ENCODE data around the gene PSMD2.

Gene PSMD2

GRCh38 chr3:184282941-184283340 is 16.1 kb upstream of the PSMD2 start:
- DNase-seq, result no peak

GRCh38 chr3:184283681-184284080 is 15.4 kb upstream of the PSMD2 start:
- no peak for DNase-seq

GRCh38 chr3:184284696-184285095 is 14.3 kb upstream of the PSMD2 start:
- DNase-seq, result peak; percentile 28

GRCh38 chr3:184289426-184289938 is 9.6 kb upstream of the PSMD2 start:
- peak; percentile 60 for DNase-seq

- DNase-seq, result no peak
Observed at GRCh38 chr3:184290331-184290730, 8.7 kb upstream of the PSMD2 start.

GRCh38 chr3:184291044-184291737 is 7.8 kb upstream of the PSMD2 start:
- DNase-seq, result no peak

GRCh38 chr3:184291738-184292445 is 7.1 kb upstream of the PSMD2 start:
- DNase-seq, result no peak

GRCh38 chr3:184295771-184296170 is 3.3 kb upstream of the PSMD2 start:
- no peak for DNase-seq

- no peak for DNase-seq
Observed at GRCh38 chr3:184296616-184297015, 2.4 kb upstream of the PSMD2 start.

- DNase-seq, result no peak
Observed at GRCh38 chr3:184299488-184300377, 692 bp downstream of the PSMD2 start.

GRCh38 chr3:184300378-184300720 is 1.3 kb downstream of the PSMD2 start:
- DNase-seq, result no peak

GRCh38 chr3:184305577-184305976 is 6.5 kb downstream of the PSMD2 start:
- DNase-seq, result no peak

- DNase-seq, result no peak
Observed at GRCh38 chr3:184306341-184306972, 7.4 kb downstream of the PSMD2 start.

- DNase-seq, result no peak
Observed at GRCh38 chr3:184307915-184308314, 8.9 kb downstream of the PSMD2 start.

GRCh38 chr3:184308744-184309143 is 9.7 kb downstream of the PSMD2 start:
- DNase-seq, result no peak

- DNase-seq, result no peak
Observed at GRCh38 chr3:184311633-184312032, 12.6 kb downstream of the PSMD2 start.

GRCh38 chr3:184314363-184314699 is 15.3 kb downstream of the PSMD2 start, which contains the start of gene EIF4G1:
TSS of gene EIF4G1 (plus strand) at chr3:184314606. CDS start at chr3:184315797, 1,191 bp downstream.
- peak; percentile 98 for DNase-seq

- DNase-seq, result peak; percentile 83
Observed at GRCh38 chr3:184314700-184315542, 15.9 kb downstream of the PSMD2 start.

GRCh38 chr3:184315543-184315867 is 16.5 kb downstream of the PSMD2 start:
- DNase-seq, result peak; percentile 25

GRCh38 chr3:184315871-184316661 is 17.0 kb downstream of the PSMD2 start:
- DNase-seq, result no peak

GRCh38 chr3:184316792-184317191 is 17.8 kb downstream of the PSMD2 start:
- no peak for DNase-seq

Data from suppressor macrophage treated with lipopolysaccharide for 4 hours (primary cell).